ENCODE results near the gene PSMB7. TPM values are rescaled to one million over a fixed set of nuclear protein-coding genes. Genes with fewer than 3 reads are reported as not detected.

PSMB7 gene
- total RNA-seq, 1 experiment from 2014 or later: 380 TPM

GRCh38 chr9:124410321-124410913 is 4.8 kb downstream of the PSMB7 start:
- peaks cover 86% of the 10 kb centered on the region for H3K36me3 ChIP-seq (ENCODE audit: insufficient read depth, low read length, poor library complexity, severe bottlenecking)
- ChIA-PET CTCF (interaction anchor here (1.0 to 1.4 kb wide), 3 partner anchors 18 to 127 kb away, joined by 3 to 8 read pairs (median 5); no protein-coding TSS in a partner anchor), POLR2A (ENCODE audit: low non-redundant PET) (no interaction called here)
- BruUV-seq (replicated peaks): no TSS peak
- H3K9me3 ChIP-seq (ENCODE audit: low read depth, low read length, poor library complexity, severe bottlenecking): no peaks in the 10 kb centered on the region
- H3K27me3 ChIP-seq (replicated peaks; ENCODE audit: insufficient read depth, low read depth, low read length, poor library complexity): no peaks in the 10 kb centered on the region
- H3K27ac ChIP-seq (ENCODE audit: low read depth, low read length, poor library complexity, severe bottlenecking): no peak overlapping the region
- no peak overlapping the region for H3K4me3 ChIP-seq (ENCODE audit: low read depth, low read length, poor library complexity, severe bottlenecking)
- no peak for DNase-seq (ENCODE audit: low spot score)
- no peak for TF ChIP-seq EZH2 (IDR thresholded peaks at IDR 0.05; ENCODE audit: borderline replicate concordance, low read depth, low read length, poor library complexity, severe bottlenecking)
- TF ChIP-seq, protein P1, sequence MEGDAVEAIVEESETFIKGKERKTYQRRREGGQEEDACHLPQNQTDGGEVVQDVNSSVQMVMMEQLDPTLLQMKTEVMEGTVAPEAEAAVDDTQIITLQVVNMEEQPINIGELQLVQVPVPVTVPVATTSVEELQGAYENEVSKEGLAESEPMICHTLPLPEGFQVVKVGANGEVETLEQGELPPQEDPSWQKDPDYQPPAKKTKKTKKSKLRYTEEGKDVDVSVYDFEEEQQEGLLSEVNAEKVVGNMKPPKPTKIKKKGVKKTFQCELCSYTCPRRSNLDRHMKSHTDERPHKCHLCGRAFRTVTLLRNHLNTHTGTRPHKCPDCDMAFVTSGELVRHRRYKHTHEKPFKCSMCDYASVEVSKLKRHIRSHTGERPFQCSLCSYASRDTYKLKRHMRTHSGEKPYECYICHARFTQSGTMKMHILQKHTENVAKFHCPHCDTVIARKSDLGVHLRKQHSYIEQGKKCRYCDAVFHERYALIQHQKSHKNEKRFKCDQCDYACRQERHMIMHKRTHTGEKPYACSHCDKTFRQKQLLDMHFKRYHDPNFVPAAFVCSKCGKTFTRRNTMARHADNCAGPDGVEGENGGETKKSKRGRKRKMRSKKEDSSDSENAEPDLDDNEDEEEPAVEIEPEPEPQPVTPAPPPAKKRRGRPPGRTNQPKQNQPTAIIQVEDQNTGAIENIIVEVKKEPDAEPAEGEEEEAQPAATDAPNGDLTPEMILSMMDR (conservative IDR thresholded peaks at IDR 0.05; ENCODE audit: low read depth, low read length): peak; percentile 58
- H3K4me1 ChIP-seq (ENCODE audit: insufficient read depth, low read length, poor library complexity, severe bottlenecking): peaks cover 20% of the 10 kb centered on the region
- intact Hi-C loops (cut with micrococcal nuclease; ENCODE audit: unreplicated experiment): loop anchor here (10.0 kb wide), 2 partner anchors 354 to 444 kb away; partner anchors contain the start of gene WDR38

- no peak for DNase-seq (ENCODE audit: low spot score)
- Histone ChIP-seq H3K4me1 (ENCODE audit: insufficient read depth, low read length, poor library complexity, severe bottlenecking) (peaks cover 20% of the 10 kb centered on the region), H3K9me3 (ENCODE audit: low read depth, low read length, poor library complexity, severe bottlenecking) (no peaks in the 10 kb centered on the region), H3K4me3 (ENCODE audit: low read depth, low read length, poor library complexity, severe bottlenecking) (no peak overlapping the region), H3K27me3 (replicated peaks; ENCODE audit: insufficient read depth, low read depth, low read length, poor library complexity) (no peaks in the 10 kb centered on the region), H3K36me3 (ENCODE audit: insufficient read depth, low read length, poor library complexity, severe bottlenecking) (peaks cover 96% of the 10 kb centered on the region), H3K27ac (ENCODE audit: low read depth, low read length, poor library complexity, severe bottlenecking) (no peak overlapping the region)
- intact Hi-C loops (cut with micrococcal nuclease; ENCODE audit: unreplicated experiment): no loop called here
- no TSS peak for BruUV-seq (replicated peaks)
- POLR2A ChIA-PET (ENCODE audit: low non-redundant PET): no interaction called here
- CTCF ChIA-PET: interaction anchor here (1.3 to 1.4 kb wide), 2 partner anchors 17 to 128 kb away, joined by 5 to 8 read pairs; no protein-coding TSS in a partner anchor
- TF ChIP-seq, protein P1 (conservative IDR thresholded peaks at IDR 0.05; ENCODE audit: low read depth, low read length): no peak
- no peak for TF ChIP-seq EZH2 (IDR thresholded peaks at IDR 0.05; ENCODE audit: borderline replicate concordance, low read depth, low read length, poor library complexity, severe bottlenecking)
Measured at GRCh38 chr9:124409410-124409809, 5.8 kb downstream of the PSMB7 start.

- Histone ChIP-seq H3K4me1 (ENCODE audit: insufficient read depth, low read length, poor library complexity, severe bottlenecking) (peaks cover 3% of the 10 kb centered on the region), H3K9me3 (ENCODE audit: low read depth, low read length, poor library complexity, severe bottlenecking) (no peaks in the 10 kb centered on the region), H3K36me3 (ENCODE audit: insufficient read depth, low read length, poor library complexity, severe bottlenecking) (peaks cover 72% of the 10 kb centered on the region), H3K4me3 (ENCODE audit: low read depth, low read length, poor library complexity, severe bottlenecking) (no peak overlapping the region), H3K27ac (ENCODE audit: low read depth, low read length, poor library complexity, severe bottlenecking) (no peak overlapping the region), H3K27me3 (replicated peaks; ENCODE audit: insufficient read depth, low read depth, low read length, poor library complexity) (no peaks in the 10 kb centered on the region)
- CTCF ChIA-PET: no interaction called here
- intact Hi-C loops (cut with micrococcal nuclease; ENCODE audit: unreplicated experiment): no loop called here
- BruUV-seq (replicated peaks): no TSS peak
- POLR2A ChIA-PET (ENCODE audit: low non-redundant PET): no interaction called here
- no peak for DNase-seq (ENCODE audit: low spot score)
- no peak for TF ChIP-seq EZH2 (IDR thresholded peaks at IDR 0.05; ENCODE audit: borderline replicate concordance, low read depth, low read length, poor library complexity, severe bottlenecking)
- TF ChIP-seq, protein P1 (conservative IDR thresholded peaks at IDR 0.05; ENCODE audit: low read depth, low read length): no peak
Measured at GRCh38 chr9:124403246-124403645, 12.0 kb downstream of the PSMB7 start.
